ENCODE data around the gene TOMM70. TPM values are rescaled to one million over a fixed set of nuclear protein-coding genes. Genes with fewer than 3 reads are reported as not detected.

TOMM70 gene
- total and polyA plus RNA-seq, 2 of the 4 experiments (the other 2 are of a cell fraction), result 24.6 to 35.1 TPM

- Histone ChIP-seq H3K9me3 (ENCODE audit: control insufficient read depth, insufficient read depth, low read length) (no peaks in the 10 kb centered on the region), H3K4me1 (ENCODE audit: control insufficient read depth, insufficient read depth, low read length) (no peaks in the 10 kb centered on the region), H3K14ac (replicated peaks; ENCODE audit: low read depth, low read length) (no peak overlapping the region), H2BK20ac (ENCODE audit: low read depth, low read length) (no peak overlapping the region), H3K27ac (ENCODE audit: insufficient read depth, low read length) (no peak overlapping the region), H3K4me2 (ENCODE audit: low read depth, low read length) (no peak overlapping the region), H2AK5ac (ENCODE audit: low read depth, low read length) (no peak overlapping the region), H3K79me1 (ENCODE audit: low read depth in 1 of 2, low read length in 2 of 2) (no peaks in the 10 kb centered on the region), H4K20me1 (ENCODE audit: insufficient read depth, low read length) (no peaks in the 10 kb centered on the region), H3K36me3 (ENCODE audit: control insufficient read depth, insufficient read depth, low read length) (no peaks in the 10 kb centered on the region), H2BK5ac (ENCODE audit: low read depth, low read length, poor library complexity, severe bottlenecking) (no peak overlapping the region), H3K27me3 (ENCODE audit: control insufficient read depth, insufficient read depth, low read length) (no peaks in the 10 kb centered on the region), H2BK120ac (ENCODE audit: low read depth, low read length) (no peak overlapping the region), H4K8ac (ENCODE audit: low read depth in 2 of 2, low read length in 2 of 2) (no peak overlapping the region), H2AK9ac (replicated peaks; ENCODE audit: low read depth, low read length, poor library complexity) (no peak overlapping the region), H3K56ac (ENCODE audit: extremely low read depth, insufficient read depth, low read length) (no peak overlapping the region), H3K4ac (ENCODE audit: low read depth, low read length) (no peak overlapping the region), H4K91ac (ENCODE audit: insufficient read depth, low read depth, low read length) (no peak overlapping the region), H3K18ac (ENCODE audit: low read depth, low read length) (no peak overlapping the region), H2AFZ (replicated peaks; ENCODE audit: low read length, poor library complexity) (no peak overlapping the region), H4K5ac (ENCODE audit: low read depth, low read length) (no peak overlapping the region), H3K9ac (ENCODE audit: low read depth, low read length) (no peak overlapping the region), H3K9me1 (ENCODE audit: insufficient read depth, low read length) (no peaks in the 10 kb centered on the region), H2BK15ac (ENCODE audit: low read depth, low read length) (no peak overlapping the region), H3K23ac (ENCODE audit: low read depth, low read length) (no peak overlapping the region), H3K4me3 (ENCODE audit: insufficient read depth, low read depth, low read length) (no peak overlapping the region)
- in situ Hi-C loops (cut with MboI; ENCODE audit: low sequenced_read_pairs) (no loop called here), dilution Hi-C loops (cut with HindIII; ENCODE audit: low sequenced_read_pairs, unreplicated experiment) (no loop called here), intact Hi-C loops (cut with micrococcal nuclease) (no loop called here)
- POLR2A ChIA-PET (ENCODE audit: unreplicated experiment), result no interaction called here
- no TSS peak for BruUV-seq (replicated peaks)
- CTCF ChIA-PET, result no interaction called here
- TF ChIP-seq SMC3 (IDR thresholded peaks at IDR 0.05; ENCODE audit: low read depth, low read length) (no peak), USF2 (IDR thresholded peaks at IDR 0.05; ENCODE audit: low read depth, low read length) (no peak), MAFK (IDR thresholded peaks at IDR 0.05; ENCODE audit: low read depth, low read length) (no peak), CEBPB (IDR thresholded peaks at IDR 0.05; ENCODE audit: low read depth, low read length) (no peak), ELK1 (IDR thresholded peaks at IDR 0.05; ENCODE audit: borderline replicate concordance, low read depth, low read length) (no peak), FOS (IDR thresholded peaks at IDR 0.05; ENCODE audit: low read depth, low read length) (no peak), CTCF (conservative IDR thresholded peaks at IDR 0.05; ENCODE audit: low read depth, low read length) (no peak), POLR2A (IDR thresholded peaks at IDR 0.05; ENCODE audit: low read depth, low read length) (no peak), CHD1 (IDR thresholded peaks at IDR 0.05; ENCODE audit: low read depth, low read length) (no peak), RFX5 (IDR thresholded peaks at IDR 0.05; ENCODE audit: low read depth, low read length) (no peak), RCOR1 (IDR thresholded peaks at IDR 0.05; ENCODE audit: insufficient replicate concordance, low read length) (no peak), BHLHE40 (IDR thresholded peaks at IDR 0.05; ENCODE audit: low read depth, low read length) (no peak), RAD21 (IDR thresholded peaks at IDR 0.05; ENCODE audit: low read length) (no peak), NFE2L2 (IDR thresholded peaks at IDR 0.05; ENCODE audit: low read depth, low read length) (no peak), MXI1 (IDR thresholded peaks at IDR 0.05; ENCODE audit: borderline replicate concordance, low read depth, low read length) (no peak), MAZ (IDR thresholded peaks at IDR 0.05; ENCODE audit: borderline replicate concordance, low read depth, low read length) (no peak)
- ATAC-seq (ENCODE audit: low read depth) (no peak), DNase-seq (no peak)
Measured at GRCh38 chr3:100443690-100444089, 42.8 kb upstream of the TOMM70 start.

Data from IMR-90 (cell line).